SK-N-SH (cell line): ENCODE data around the gene SPTBN2. TPM values are rescaled to one million over a fixed set of nuclear protein-coding genes. Genes with fewer than 3 reads are reported as not detected.

Source experiments
- CTCF ChIA-PET: fragments of 300-600, 350-600 bp; formaldehyde crosslinking; extraction: SDS; loops from one replicate; lab custom pipeline; 2021; lab: Yijun Ruan, JAX
- POLR2A ChIA-PET: fragments of 350-600 bp; sonication (Branson Sonifier 250); formaldehyde crosslinking; extraction: SDS; loops from one replicate; lab custom pipeline; 2020; ENCODE audit warnings: antibody characterized with exemption, inconsistent platforms; lab: Yijun Ruan, JAX
- DNase-seq: peaks from one replicate; pipeline ENCODE4 v3.0.0; 2012
- H2AFZ ChIP-seq: fragments of 200-600 bp; sonication (generic); 2 replicates; pipeline ENCODE4 v1.8.1; 2016; ENCODE audit warnings: antibody characterized with exemption, mild to moderate bottlenecking, low read depth
- H3F3A ChIP-seq: fragments of 200-600 bp; sonication (generic); replicated peaks from 2 replicates; pipeline ENCODE3; 2016; ENCODE audit warnings: antibody characterized with exemption, mild to moderate bottlenecking; ENCODE audit not compliant: insufficient read depth
- H3K27ac ChIP-seq, 2 experiments: fragments of 200-500 bp in 1 of 2; fragments of 200-600 bp in 1 of 2; sonication (Bioruptor generic) in 1 of 2; sonication (generic), shearing (Covaris generic) in 1 of 2; 2 replicates each; pipeline versions ENCODE4 v1.5.1 to v1.6.1; 2014 to 2016; ENCODE audit warnings: low read depth in 2 of 2, inconsistent platforms in 1 of 2, low read length in 1 of 2, mild to moderate bottlenecking in 1 of 2, mixed read lengths in 1 of 2
- H3K27me3 ChIP-seq: fragments of 200-600 bp; sonication (generic), shearing (Covaris generic); 2 replicates; pipeline ENCODE4 v1.6.1; 2016; ENCODE audit warnings: mixed run types; ENCODE audit not compliant: insufficient read depth
- H3K36me3 ChIP-seq, 2 experiments: fragments of 200-500 bp in 1 of 2; fragments of 200-600 bp in 1 of 2; sonication (Bioruptor generic) in 1 of 2; sonication (generic) in 1 of 2; replicated peaks in 1 of 2; 2 replicates each; pipeline versions ENCODE3 to v1.5.1; 2014 to 2016; ENCODE audit warnings: low read length in 1 of 2, mild to moderate bottlenecking in 1 of 2; ENCODE audit not compliant: insufficient read depth in 2 of 2, control insufficient read depth in 1 of 2
- H3K4me1 ChIP-seq, 2 experiments: fragments of 200-500 bp in 1 of 2; fragments of 200-600 bp in 1 of 2; sonication (Bioruptor generic) in 1 of 2; sonication (generic), shearing (Covaris generic) in 1 of 2; 2 replicates each; pipeline versions ENCODE4 v1.5.1 to v1.6.1; 2014 to 2016; ENCODE audit warnings: low read depth in 1 of 2, low read length in 1 of 2, mixed run types in 1 of 2; ENCODE audit not compliant: insufficient read depth in 2 of 2, control insufficient read depth in 1 of 2
- H3K4me2 ChIP-seq: fragments of 200-600 bp; sonication (generic), shearing (Covaris generic); 2 replicates; pipeline ENCODE4 v1.6.1; 2017; ENCODE audit warnings: mixed run types
- H3K4me3 ChIP-seq, 2 experiments: fragments of 200-500 bp in 1 of 2; fragments of 200-600 bp in 1 of 2; sonication (Bioruptor generic) in 1 of 2; sonication (generic), shearing (Covaris generic) in 1 of 2; 2 replicates each; pipeline versions ENCODE4 v1.5.1 to v1.8.1; 2014 to 2016; ENCODE audit warnings: low read depth in 2 of 2, inconsistent platforms in 1 of 2, low read length in 1 of 2, mild to moderate bottlenecking in 1 of 2, mixed read lengths in 1 of 2, moderate library complexity in 1 of 2
- H3K79me2 ChIP-seq: fragments of 200-600 bp; sonication (generic); 2 replicates; pipeline ENCODE4 v1.8.1; 2017; ENCODE audit warnings: mild to moderate bottlenecking; ENCODE audit not compliant: insufficient read depth
- H3K9ac ChIP-seq: fragments of 200-600 bp; sonication (generic); 2 replicates; pipeline ENCODE4 v1.6.1; 2017; ENCODE audit warnings: mixed run types
- H3K9me2 ChIP-seq: fragments of 200-600 bp; sonication (generic); 2 replicates; pipeline ENCODE4 v1.6.1; 2017; ENCODE audit warnings: mixed run types
- H3K9me3 ChIP-seq: fragments of 200-600 bp; sonication (generic); 2 replicates; pipeline ENCODE4 v1.6.1; 2017; ENCODE audit warnings: mixed run types, mild to moderate bottlenecking, moderate library complexity
- H4K20me1 ChIP-seq: fragments of 200-600 bp; sonication (generic); 2 replicates; pipeline ENCODE4 v1.6.1; 2017; ENCODE audit warnings: mild to moderate bottlenecking, mixed run types; ENCODE audit not compliant: insufficient read depth
- CHD2 ChIP-seq: fragments of 150-350 bp; IDR thresholded peaks from 2 replicates; pipeline ENCODE4 v1.6.1; 2018; ENCODE audit warnings: low read length; ENCODE audit not compliant: partially characterized antibody
- EP300 ChIP-seq, 2 experiments: IDR thresholded peaks; 2 replicates each; pipeline versions ENCODE4 v1.4.0 to v1.6.1; 2012; ENCODE audit warnings: borderline replicate concordance in 1 of 2, low read depth in 1 of 2, low read length in 1 of 2
- FOXJ3 ChIP-seq: sonication (generic); formaldehyde crosslinking; IDR thresholded peaks from 2 replicates; pipeline ENCODE4 v1.5.1; 2020; ENCODE audit warnings: mild to moderate bottlenecking, missing genetic modification reagents
- NFIC ChIP-seq: IDR thresholded peaks from 2 replicates; pipeline ENCODE4 v1.4.0; 2012; ENCODE audit warnings: borderline replicate concordance
- NRF1 ChIP-seq: IDR thresholded peaks from 2 replicates; pipeline ENCODE4 v1.6.1; 2012; ENCODE audit warnings: low read depth, mild to moderate bottlenecking, low read length
- POLR2AphosphoS5 ChIP-seq: IDR thresholded peaks from 2 replicates; pipeline ENCODE4 v1.6.1; 2012; ENCODE audit warnings: low read depth, low read length
- RCOR1 ChIP-seq: fragments of 150-350 bp; IDR thresholded peaks from 2 replicates; pipeline ENCODE4 v1.6.1; 2017; ENCODE audit warnings: antibody characterized with exemption, low read length
- RFX5 ChIP-seq: IDR thresholded peaks from 2 replicates; pipeline ENCODE4 v1.6.1; 2012; ENCODE audit warnings: mild to moderate bottlenecking, improper control_type of control experiment, low read length
- RXRA ChIP-seq: IDR thresholded peaks from 2 replicates; pipeline ENCODE4 v1.4.0; 2012; ENCODE audit warnings: low read depth, mild to moderate bottlenecking, borderline replicate concordance
- SMC3 ChIP-seq: IDR thresholded peaks from 2 replicates; pipeline ENCODE4 v1.6.1; 2012; ENCODE audit warnings: low read depth, low read length, improper control_type of control experiment
- TCF12 ChIP-seq: IDR thresholded peaks from 2 replicates; pipeline ENCODE4 v1.4.0; 2012
- TEAD4 ChIP-seq: IDR thresholded peaks from 2 replicates; pipeline ENCODE4 v1.4.0; 2012; ENCODE audit warnings: mild to moderate bottlenecking, borderline replicate concordance; ENCODE audit not compliant: insufficient read depth
- WGBS: methylation state at CpG from one replicate; pipeline ENCODE4 v1.1.6; 2017; ENCODE audit warnings: low lambda C conversion rate; 5-methylcytosine and 5-hydroxymethylcytosine counted together
- polyA plus RNA-seq, 3 experiments: library from polyadenylated mRNA; depleted of rRNA; stranded (reverse); fragments of >200 nt; gene quantifications; 2 replicates each; pipeline ENCODE4 v1.2.3, GENCODE V29; 2012
- TF ChIP-seq, protein P1 (sequence below): IDR thresholded peaks from 2 replicates; pipeline ENCODE4; 2012
- TF ChIP-seq, protein P2 (sequence below): IDR thresholded peaks from 2 replicates; pipeline ENCODE4 v1.4.0; 2012; ENCODE audit warnings: low read depth, borderline replicate concordance

The SPTBN2 gene
- polyA plus RNA-seq, 1 of the 3 experiments (the other 2 are of a cell fraction): 19.7 TPM

DNA sequence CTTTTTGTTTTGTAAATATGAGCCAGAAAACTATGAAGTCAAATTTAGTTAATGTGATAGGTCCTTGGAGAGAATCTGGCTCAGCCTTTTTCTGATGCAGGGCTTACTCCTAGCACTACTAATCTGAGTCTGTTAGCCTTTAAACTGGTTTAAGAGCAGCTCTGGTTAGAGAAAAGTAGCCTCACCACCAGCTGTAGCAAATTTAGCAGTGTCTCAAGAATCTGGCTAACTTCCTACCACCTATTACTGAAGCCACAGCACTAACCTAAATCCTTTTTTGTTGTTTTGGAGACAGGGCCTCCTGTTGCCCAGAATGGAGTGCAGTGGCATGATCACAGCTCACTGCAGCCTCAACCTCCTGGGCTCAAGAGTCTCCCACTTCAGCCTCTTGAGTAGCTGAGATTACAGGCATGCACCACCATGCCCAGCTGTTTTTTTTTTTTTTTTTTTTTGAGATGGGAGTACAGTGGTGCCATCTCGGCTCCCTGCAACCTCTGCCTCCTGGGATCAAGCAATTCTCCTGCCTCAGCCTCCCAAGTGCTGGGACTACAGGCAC, 65.2 kb downstream of the SPTBN2 start:
- Histone ChIP-seq H3K36me3 (peaks cover 53 to 67% of the 10 kb centered on the region in 2 experiments), H4K20me1 (peaks cover 50% of the 10 kb centered on the region), H3K27me3 (no peaks in the 10 kb centered on the region), H2AFZ (no peak overlapping the region), H3K79me2 (peaks cover 87% of the 10 kb centered on the region), H3K9ac (no peak overlapping the region), H3K9me2 (no peaks in the 10 kb centered on the region), H3K9me3 (no peaks in the 10 kb centered on the region), H3K4me2 (no peak overlapping the region), H3K27ac (no peak overlapping the region), H3K4me3 (no peak overlapping the region), H3F3A (peaks cover 30% of the 10 kb centered on the region), H3K4me1 (no peaks in the 10 kb centered on the region)
- POLR2A ChIA-PET: interaction anchor here (1.4 to 1.6 kb wide), 2 partner anchors 9 to 26 kb away, joined by 4 read pairs; partner anchors contain the start of gene RBM4
- CTCF ChIA-PET: interaction anchor here (1.0 to 1.7 kb wide), 3 partner anchors 9 to 274 kb away, joined by 4 to 8 read pairs (median 4); no protein-coding TSS in a partner anchor
- no peak for TF ChIP-seq NFIC
- TF ChIP-seq, protein P1, sequence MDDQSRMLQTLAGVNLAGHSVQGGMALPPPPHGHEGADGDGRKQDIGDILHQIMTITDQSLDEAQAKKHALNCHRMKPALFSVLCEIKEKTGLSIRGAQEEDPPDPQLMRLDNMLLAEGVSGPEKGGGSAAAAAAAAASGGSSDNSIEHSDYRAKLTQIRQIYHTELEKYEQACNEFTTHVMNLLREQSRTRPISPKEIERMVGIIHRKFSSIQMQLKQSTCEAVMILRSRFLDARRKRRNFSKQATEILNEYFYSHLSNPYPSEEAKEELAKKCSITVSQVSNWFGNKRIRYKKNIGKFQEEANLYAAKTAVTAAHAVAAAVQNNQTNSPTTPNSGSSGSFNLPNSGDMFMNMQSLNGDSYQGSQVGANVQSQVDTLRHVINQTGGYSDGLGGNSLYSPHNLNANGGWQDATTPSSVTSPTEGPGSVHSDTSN: no peak
- TF ChIP-seq SMC3: no peak
- no peak for TF ChIP-seq RCOR1
- no peak for TF ChIP-seq POLR2AphosphoS5
- no peak for DNase-seq
- WGBS: 93% methylated on average over 1 of the region's 1 CpG

DNA sequence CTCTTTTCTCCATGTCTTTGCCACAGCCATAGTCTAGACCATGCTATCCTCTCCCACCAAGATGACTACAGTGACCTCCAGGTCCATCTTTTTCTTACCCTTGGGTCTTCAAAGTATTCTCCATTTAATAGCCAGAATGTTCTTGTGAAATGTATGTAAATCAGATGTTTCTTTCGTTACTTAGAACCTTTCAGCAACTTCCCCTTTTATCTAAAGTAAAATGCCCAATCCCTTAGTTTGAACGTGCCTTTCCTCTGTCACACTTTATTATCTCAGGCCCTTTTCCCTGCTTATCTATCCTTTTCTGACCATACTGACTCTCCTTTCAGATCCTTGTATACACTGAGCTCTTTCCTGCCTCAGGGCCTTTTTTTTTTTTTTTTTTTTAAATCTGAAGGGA, 69.3 kb downstream of the SPTBN2 start:
- H3K36me3 ChIP-seq: peaks cover 14 to 43% of the 10 kb centered on the region in 2 experiments
- no peaks in the 10 kb centered on the region for H3K27me3 ChIP-seq
- H3K9ac ChIP-seq: no peak overlapping the region
- POLR2A ChIA-PET: interaction anchor here (0.6 to 1.1 kb wide), 2 partner anchors 13 to 83 kb away, joined by 3 read pairs; no protein-coding TSS in a partner anchor
- H3K9me2 ChIP-seq: no peaks in the 10 kb centered on the region
- H4K20me1 ChIP-seq: peaks cover 17% of the 10 kb centered on the region
- H3K4me2 ChIP-seq: no peak overlapping the region
- H3K9me3 ChIP-seq: no peaks in the 10 kb centered on the region
- CTCF ChIA-PET: no interaction called here
- DNase-seq: no peak
- H3K4me1 ChIP-seq: no peaks in the 10 kb centered on the region
- peaks cover 9% of the 10 kb centered on the region for H3F3A ChIP-seq
- H3K4me3 ChIP-seq: no peak overlapping the region
- peaks cover 86% of the 10 kb centered on the region for H3K79me2 ChIP-seq
- no peak overlapping the region for H3K27ac ChIP-seq
- no peak for TF ChIP-seq EP300 (IDR thresholded peaks at IDR 0.05; ENCODE audit: borderline replicate concordance in 1 of 2, low read depth in 1 of 2, low read length in 1 of 2)
- no peak for TF ChIP-seq NRF1
- no peak for TF ChIP-seq TCF12
- no peak overlapping the region for H2AFZ ChIP-seq
- WGBS: 94% methylated on average over 2 of the region's 2 CpGs

DNA sequence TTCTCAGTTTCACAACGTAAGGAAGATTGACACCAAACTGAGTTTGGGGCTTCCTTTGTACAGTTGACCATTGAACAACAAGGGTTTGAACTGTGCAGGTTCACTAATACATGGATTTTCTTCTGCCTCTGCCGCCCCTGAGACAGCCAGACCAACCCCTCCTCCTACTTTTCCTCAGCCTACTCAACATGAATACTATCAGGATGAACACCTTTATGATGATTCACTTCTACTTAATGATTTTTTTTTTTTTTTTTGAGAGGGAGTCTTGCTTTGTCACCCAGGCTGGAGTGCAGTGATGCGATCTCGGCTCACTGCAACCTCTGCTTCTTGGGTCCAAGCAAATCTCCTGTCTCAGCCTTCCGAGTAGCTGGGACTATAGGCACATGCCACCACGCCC, 75.9 kb downstream of the SPTBN2 start:
- Histone ChIP-seq H3K4me1 (no peaks in the 10 kb centered on the region), H3K4me2 (no peak overlapping the region), H3K9me3 (no peaks in the 10 kb centered on the region), H3K9me2 (no peaks in the 10 kb centered on the region), H3F3A (peaks cover 27% of the 10 kb centered on the region), H3K36me3 (peaks cover 7 to 52% of the 10 kb centered on the region in 2 experiments), H2AFZ (no peak overlapping the region), H3K4me3 (no peak overlapping the region)
- POLR2A ChIA-PET: interaction anchor here (0.7 to 1.3 kb wide), 2 partner anchors 14 to 62 kb away, joined by 3 to 5 read pairs; partner anchors contain the start of gene RBM4
- DNase-seq: no peak
- TF ChIP-seq FOXJ3 (CRISPR knock-in tag): no peak
- no peak for TF ChIP-seq TEAD4
- TF ChIP-seq CHD2: no peak
- no peak for TF ChIP-seq RXRA
- TF ChIP-seq, protein P2, sequence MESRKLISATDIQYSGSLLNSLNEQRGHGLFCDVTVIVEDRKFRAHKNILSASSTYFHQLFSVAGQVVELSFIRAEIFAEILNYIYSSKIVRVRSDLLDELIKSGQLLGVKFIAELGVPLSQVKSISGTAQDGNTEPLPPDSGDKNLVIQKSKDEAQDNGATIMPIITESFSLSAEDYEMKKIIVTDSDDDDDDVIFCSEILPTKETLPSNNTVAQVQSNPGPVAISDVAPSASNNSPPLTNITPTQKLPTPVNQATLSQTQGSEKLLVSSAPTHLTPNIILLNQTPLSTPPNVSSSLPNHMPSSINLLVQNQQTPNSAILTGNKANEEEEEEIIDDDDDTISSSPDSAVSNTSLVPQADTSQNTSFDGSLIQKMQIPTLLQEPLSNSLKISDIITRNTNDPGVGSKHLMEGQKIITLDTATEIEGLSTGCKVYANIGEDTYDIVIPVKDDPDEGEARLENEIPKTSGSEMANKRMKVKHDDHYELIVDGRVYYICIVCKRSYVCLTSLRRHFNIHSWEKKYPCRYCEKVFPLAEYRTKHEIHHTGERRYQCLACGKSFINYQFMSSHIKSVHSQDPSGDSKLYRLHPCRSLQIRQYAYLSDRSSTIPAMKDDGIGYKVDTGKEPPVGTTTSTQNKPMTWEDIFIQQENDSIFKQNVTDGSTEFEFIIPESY: no peak
- TF ChIP-seq RFX5: no peak
- TF ChIP-seq, all 33 proteins: peak for 0
- Histone ChIP-seq H4K20me1 (peaks cover 53% of the 10 kb centered on the region), H3K9ac (no peak overlapping the region), H3K27ac (no peak overlapping the region), H3K27me3 (no peaks in the 10 kb centered on the region), H3K79me2 (peaks cover 97% of the 10 kb centered on the region)
- 90% methylated on average over 6 of the region's 6 CpGs for WGBS
- CTCF ChIA-PET: interaction anchor here (1.4 to 1.5 kb wide), 2 partner anchors 10 to 25 kb away, joined by 4 read pairs; partner anchors contain the start of gene RBM4B
